Measurements from ENCODE around the gene SH3GL2. TPM values are rescaled to one million over a fixed set of nuclear protein-coding genes. Genes with fewer than 3 reads are reported as not detected.

SH3GL2 gene
- total RNA-seq: not detected in 2 replicates

GRCh38 chr9:17578911-17579793, at the start of gene SH3GL2:
Gene SH3GL2, plus strand, starts transcription at chr9:17579066.

Measured in myometrial cell (primary cell).